Ishikawa (cell line): ENCODE measurements around the gene GPR6.

Experiments
- CEBPB ChIP-seq: IDR thresholded peaks from 2 replicates; pipeline ENCODE4 v1.6.1; 2012
- CREB1 ChIP-seq: IDR thresholded peaks from 2 replicates; pipeline ENCODE4 v1.6.1; 2012; ENCODE audit warnings: low read depth
- EGR1 ChIP-seq: IDR thresholded peaks from 2 replicates; pipeline ENCODE4 v1.6.1; 2012
- EP300 ChIP-seq: IDR thresholded peaks from 2 replicates; pipeline ENCODE4 v1.6.1; 2012; ENCODE audit warnings: borderline replicate concordance
- FOXM1 ChIP-seq: IDR thresholded peaks from 2 replicates; pipeline ENCODE4 v1.6.1; 2012; ENCODE audit warnings: low read depth, borderline replicate concordance
- NFIC ChIP-seq: IDR thresholded peaks from 2 replicates; pipeline ENCODE4 v1.6.1; 2012
- RAD21 ChIP-seq: IDR thresholded peaks from 2 replicates; pipeline ENCODE4 v1.6.1; 2012; ENCODE audit warnings: low read depth
- TAF1 ChIP-seq: IDR thresholded peaks from 2 replicates; pipeline ENCODE4 v1.6.1; 2012; ENCODE audit warnings: low read depth, mild to moderate bottlenecking
- TCF12 ChIP-seq: IDR thresholded peaks from 2 replicates; pipeline ENCODE4 v1.6.1; 2012; ENCODE audit warnings: low read depth
- TEAD4 ChIP-seq: IDR thresholded peaks from 2 replicates; pipeline ENCODE4 v1.6.1; 2012
- USF1 ChIP-seq: IDR thresholded peaks from 2 replicates; pipeline ENCODE4 v1.6.1; 2012
- YY1 ChIP-seq: IDR thresholded peaks from 2 replicates; pipeline ENCODE4 v1.6.1; 2012; ENCODE audit warnings: low read depth
- ZBTB7A ChIP-seq: IDR thresholded peaks from 2 replicates; pipeline ENCODE4 v1.6.1; 2012; ENCODE audit warnings: low read depth
- TF ChIP-seq, protein P1 (sequence below): IDR thresholded peaks from 2 replicates; pipeline ENCODE4 v1.6.1; 2012
- TF ChIP-seq, protein P2 (sequence below): IDR thresholded peaks from 2 replicates; pipeline ENCODE4 v1.6.1; 2012; ENCODE audit warnings: low read depth, mild to moderate bottlenecking

The GPR6 gene

GRCh38 chr6:110015206-110015605 is 37.1 kb downstream of the GPR6 start:
- TF ChIP-seq, protein P1, sequence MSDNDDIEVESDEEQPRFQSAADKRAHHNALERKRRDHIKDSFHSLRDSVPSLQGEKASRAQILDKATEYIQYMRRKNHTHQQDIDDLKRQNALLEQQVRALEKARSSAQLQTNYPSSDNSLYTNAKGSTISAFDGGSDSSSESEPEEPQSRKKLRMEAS, result no peak
- TF ChIP-seq, protein P2, sequence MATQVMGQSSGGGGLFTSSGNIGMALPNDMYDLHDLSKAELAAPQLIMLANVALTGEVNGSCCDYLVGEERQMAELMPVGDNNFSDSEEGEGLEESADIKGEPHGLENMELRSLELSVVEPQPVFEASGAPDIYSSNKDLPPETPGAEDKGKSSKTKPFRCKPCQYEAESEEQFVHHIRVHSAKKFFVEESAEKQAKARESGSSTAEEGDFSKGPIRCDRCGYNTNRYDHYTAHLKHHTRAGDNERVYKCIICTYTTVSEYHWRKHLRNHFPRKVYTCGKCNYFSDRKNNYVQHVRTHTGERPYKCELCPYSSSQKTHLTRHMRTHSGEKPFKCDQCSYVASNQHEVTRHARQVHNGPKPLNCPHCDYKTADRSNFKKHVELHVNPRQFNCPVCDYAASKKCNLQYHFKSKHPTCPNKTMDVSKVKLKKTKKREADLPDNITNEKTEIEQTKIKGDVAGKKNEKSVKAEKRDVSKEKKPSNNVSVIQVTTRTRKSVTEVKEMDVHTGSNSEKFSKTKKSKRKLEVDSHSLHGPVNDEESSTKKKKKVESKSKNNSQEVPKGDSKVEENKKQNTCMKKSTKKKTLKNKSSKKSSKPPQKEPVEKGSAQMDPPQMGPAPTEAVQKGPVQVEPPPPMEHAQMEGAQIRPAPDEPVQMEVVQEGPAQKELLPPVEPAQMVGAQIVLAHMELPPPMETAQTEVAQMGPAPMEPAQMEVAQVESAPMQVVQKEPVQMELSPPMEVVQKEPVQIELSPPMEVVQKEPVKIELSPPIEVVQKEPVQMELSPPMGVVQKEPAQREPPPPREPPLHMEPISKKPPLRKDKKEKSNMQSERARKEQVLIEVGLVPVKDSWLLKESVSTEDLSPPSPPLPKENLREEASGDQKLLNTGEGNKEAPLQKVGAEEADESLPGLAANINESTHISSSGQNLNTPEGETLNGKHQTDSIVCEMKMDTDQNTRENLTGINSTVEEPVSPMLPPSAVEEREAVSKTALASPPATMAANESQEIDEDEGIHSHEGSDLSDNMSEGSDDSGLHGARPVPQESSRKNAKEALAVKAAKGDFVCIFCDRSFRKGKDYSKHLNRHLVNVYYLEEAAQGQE, result no peak
- TF ChIP-seq RAD21 (no peak), EP300 (no peak), TEAD4 (no peak), TAF1 (no peak), USF1 (no peak), EGR1 (no peak)

DNA sequence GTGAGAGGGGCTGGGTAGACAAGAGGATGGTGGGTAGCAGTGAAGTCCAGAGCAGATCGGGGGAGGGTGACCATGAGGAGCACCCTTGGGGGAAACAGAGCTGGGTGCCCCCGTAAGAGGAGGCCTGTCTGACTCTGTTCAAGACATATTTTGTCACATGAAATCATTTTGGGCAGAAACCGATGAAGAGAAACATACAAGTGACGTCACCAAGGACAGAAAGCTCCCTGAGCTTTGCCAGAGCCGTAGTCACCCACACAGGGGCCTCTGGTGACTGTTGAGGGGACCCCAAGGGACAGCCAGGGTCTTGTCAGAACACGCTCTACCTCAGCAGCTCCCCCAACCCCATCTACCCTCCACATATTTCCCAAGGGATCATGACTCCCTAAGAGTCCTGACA is 39.2 kb downstream of the GPR6 start:
- TF ChIP-seq NFIC (no peak), EP300 (no peak), USF1 (no peak), EGR1 (no peak), ZBTB7A (no peak), TAF1 (no peak)
- TF ChIP-seq, protein P1, result no peak
- TF ChIP-seq, protein P2, result no peak

GRCh38 chr6:110017946-110018345 is 39.8 kb downstream of the GPR6 start:
- TF ChIP-seq NFIC (no peak), YY1 (no peak), RAD21 (no peak), TEAD4 (no peak), CREB1 (no peak), TAF1 (no peak), FOXM1 (no peak)

DNA sequence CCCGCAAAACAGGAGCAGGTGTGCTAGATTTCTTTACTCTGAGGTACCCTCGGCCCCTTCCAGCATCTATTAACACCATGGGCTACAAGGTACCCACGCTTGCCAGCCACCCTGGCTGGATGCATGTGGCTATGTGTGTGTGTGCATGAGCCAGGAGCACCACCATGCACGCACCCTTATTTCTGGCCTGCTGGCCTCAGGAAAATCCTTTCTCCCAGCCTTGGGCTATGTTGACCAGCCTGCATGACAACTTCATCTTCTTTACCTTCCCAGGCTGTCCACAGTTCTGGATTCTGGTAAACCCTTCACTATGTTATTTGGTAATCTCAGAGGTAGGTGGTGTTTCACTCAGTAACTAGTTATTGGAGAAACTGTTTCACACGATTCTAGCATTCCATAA is 40.4 kb downstream of the GPR6 start:
- no peak for TF ChIP-seq CREB1
- no peak for TF ChIP-seq TCF12
- no peak for TF ChIP-seq FOXM1
- TF ChIP-seq, protein P2, result no peak
- no peak for TF ChIP-seq NFIC
- TF ChIP-seq, protein P1, result no peak
- TF ChIP-seq EGR1, result no peak
- no peak for TF ChIP-seq YY1

DNA sequence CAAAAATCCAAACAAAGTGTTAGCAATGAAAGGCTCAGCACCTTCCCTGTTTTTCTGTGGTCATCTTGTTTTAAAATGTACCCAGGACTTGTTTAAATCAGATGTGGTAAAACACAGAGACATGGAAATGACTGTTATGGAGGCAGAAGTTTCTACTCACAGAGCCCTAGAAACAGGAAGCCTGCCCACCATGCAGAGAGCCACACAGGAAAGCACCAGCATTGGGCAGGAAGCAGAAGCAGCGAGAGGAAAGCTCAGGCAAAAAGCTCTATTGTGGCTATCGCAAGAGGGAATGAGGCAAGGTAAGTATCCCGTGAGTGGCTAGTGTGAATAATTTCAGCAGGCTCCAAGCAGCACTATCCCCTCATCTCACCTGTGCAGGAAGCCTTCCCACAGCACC is 42.8 kb downstream of the GPR6 start:
- TF ChIP-seq EP300, result no peak
- no peak for TF ChIP-seq TEAD4
- TF ChIP-seq EGR1, result no peak
- no peak for TF ChIP-seq NFIC
- no peak for TF ChIP-seq CEBPB
- TF ChIP-seq TAF1, result no peak
- TF ChIP-seq RAD21, result no peak
- no peak for TF ChIP-seq YY1
- TF ChIP-seq CREB1, result no peak
